Spleen (tissue), 7 donors: ENCODE results near the gene TTC32.

Source experiments
- CTCF ChIP-seq, 11 experiments: fragments of 200-600 bp in 7 of 11; fragments of 450-650 bp in 4 of 11; sonication (generic) in 4 of 11; IDR thresholded peaks in 8 of 11; conservative IDR thresholded peaks in 3 of 11; 1 replicate in 7 of 11; 2 replicates in 4 of 11; pipeline versions ENCODE4 v1.4.0 to v1.8.0; 2016 to 2021; ENCODE audit warnings: antibody characterized with exemption in 11 of 11, inconsistent platforms in 4 of 11, mild to moderate bottlenecking in 1 of 11
- POLR2A ChIP-seq, 3 donors: fragments of 450-650 bp; IDR thresholded peaks; one replicate each; pipeline ENCODE4 v1.5.1; 2017; ENCODE audit warnings: antibody characterized with exemption in 3 of 3, mild to moderate bottlenecking in 1 of 3
- donor health status: DM: no; HTN: no; CAD: no; lungs with moderate emphysema.
- donor health status: DM: no; HTN: no; CAD: no.
- donor health status: DM: no; HTN: no; CAD: no.

- no peak for TF ChIP-seq CTCF (IDR thresholded peaks at IDR 0.05 in 8 of 11, conservative IDR thresholded peaks at IDR 0.05 in 3 of 11)
- TF ChIP-seq POLR2A (IDR thresholded peaks at IDR 0.05) = no peak
These were observed 19.9 kb downstream of the TTC32 start for GRCh38 chr2:19881908-19882265.
